NCI-H2196 (cell line): ENCODE results near the gene PLPP7.

ENCODE experiments used
- DNase-seq: peaks from one replicate; lab custom pipeline; 2025; ENCODE audit not compliant: unreplicated experiment; lab: John Stamatoyannopoulos, UW

PLPP7 gene

GRCh38 chr9:131280660-131281059, 8.9 kb upstream of the PLPP7 start:
- no peak for DNase-seq

GRCh38 chr9:131281119-131281965, 8.2 kb upstream of the PLPP7 start:
- no peak for DNase-seq

GRCh38 chr9:131282175-131282574, 7.3 kb upstream of the PLPP7 start:
- DNase-seq, result no peak

GRCh38 chr9:131282688-131283422, 6.7 kb upstream of the PLPP7 start:
- no peak for DNase-seq

- DNase-seq, result no peak
These were observed 4.7 kb upstream of the PLPP7 start for GRCh38 chr9:131284856-131285255.

GRCh38 chr9:131287359-131287758, 2.2 kb upstream of the PLPP7 start:
- no peak for DNase-seq

GRCh38 chr9:131288217-131288616, 1.3 kb upstream of the PLPP7 start:
- no peak for DNase-seq

- DNase-seq, result no peak
These were observed 678 bp downstream of the PLPP7 start for GRCh38 chr9:131290036-131290766.

GRCh38 chr9:131290767-131291370, 1.3 kb downstream of the PLPP7 start:
- no peak for DNase-seq

- DNase-seq, result no peak
These were observed 2.3 kb downstream of the PLPP7 start for GRCh38 chr9:131291795-131292315.

GRCh38 chr9:131292937-131293336, 3.4 kb downstream of the PLPP7 start:
- DNase-seq, result no peak

GRCh38 chr9:131296460-131296859, 6.9 kb downstream of the PLPP7 start:
- no peak for DNase-seq

GRCh38 chr9:131296906-131297500, 7.5 kb downstream of the PLPP7 start:
- no peak for DNase-seq

GRCh38 chr9:131297903-131298302, 8.4 kb downstream of the PLPP7 start:
- no peak for DNase-seq

GRCh38 chr9:131298341-131298740, 8.8 kb downstream of the PLPP7 start:
- DNase-seq, result no peak

- DNase-seq, result no peak
These were observed 9.3 kb downstream of the PLPP7 start for GRCh38 chr9:131298816-131299215.

GRCh38 chr9:131299346-131299960, 9.9 kb downstream of the PLPP7 start:
- DNase-seq, result no peak

- DNase-seq, result no peak
These were observed 10.4 kb downstream of the PLPP7 start for GRCh38 chr9:131299961-131300347.

- no peak for DNase-seq
These were observed 10.9 kb downstream of the PLPP7 start for GRCh38 chr9:131300444-131300843.
